HCT116 (cell line): Measurements from ENCODE around the gene ZNF653. TPM values are rescaled to one million over a fixed set of nuclear protein-coding genes. Genes with fewer than 3 reads are reported as not detected.

Source experiments
- ATAC-seq: fragments of 200-7000 bp; cut with Tn5 transposase; 2 replicates; pipeline ENCODE4 v1.9.1; 2020; ENCODE audit warnings: mild to moderate bottlenecking, moderate library complexity
- BruUV-seq: library from RNA; stranded (reverse); fragments of 400-500 nt; replicated peaks from 2 replicates; lab custom pipeline; 2021; lab: Mats Ljungman, UMichigan
- CTCF ChIA-PET: fragments of 300-600 bp; sonication (Branson Sonifier 250); formaldehyde crosslinking; loops from one replicate; lab custom pipeline; 2021; ENCODE audit warnings: antibody characterized with exemption; lab: Charles Lee
- POLR2A ChIA-PET: fragments of 300-600, 350-600 bp; sonication (Branson Sonifier 250); formaldehyde crosslinking; loops from one replicate; lab custom pipeline; 2021; ENCODE audit warnings: antibody characterized with exemption; lab: Charles Lee
- RAD21 ChIA-PET, 2 experiments: fragments of 300-600 bp; sonication (Branson Sonifier 250); formaldehyde crosslinking; loops; one replicate each; lab custom pipeline; 2023; ENCODE audit warnings: low total read pairs in 2 of 2; ENCODE audit not compliant: uncharacterized antibody in 2 of 2, unreplicated experiment in 2 of 2, low non-redundant PET in 1 of 2; lab: Charles Lee
- DNase-seq: peaks from one replicate; pipeline ENCODE4 v3.0.0-alpha.2; 2010; ENCODE audit warnings: low read depth, low spot score
- H2AFZ ChIP-seq: fragments of 200-600 bp; shearing (Covaris generic), sonication (generic); 2 replicates; pipeline ENCODE4 v1.6.1; 2017; ENCODE audit warnings: low read depth, mixed run types, mixed read lengths, antibody characterized with exemption, low read length; ENCODE audit not compliant: poor library complexity, severe bottlenecking
- H3K27ac ChIP-seq: 2 replicates; pipeline ENCODE4 v1.5.1; 2012; ENCODE audit warnings: low read depth, low read length
- H3K27me3 ChIP-seq: fragments of 200-600 bp; sonication (generic); 2 replicates; pipeline ENCODE4 v1.6.1; 2016; ENCODE audit warnings: mixed run types, low read length, mixed read lengths; ENCODE audit not compliant: insufficient read depth
- H3K36me3 ChIP-seq, 2 experiments: fragments of 200-500 bp in 1 of 2; fragments of 200-600 bp in 1 of 2; sonication (Bioruptor generic) in 1 of 2; sonication (generic) in 1 of 2; 2 replicates each; pipeline versions ENCODE4 v1.5.1 to v1.6.1; 2014 to 2016; ENCODE audit warnings: low read length in 2 of 2, inconsistent platforms in 1 of 2, mixed read lengths in 1 of 2, mixed run types in 1 of 2; ENCODE audit not compliant: insufficient read depth in 2 of 2, control insufficient read depth in 1 of 2
- H3K4me1 ChIP-seq, 2 experiments: fragments of 200-600 bp in 1 of 2; sonication (generic) in 1 of 2; 2 replicates each; pipeline versions ENCODE4 v1.5.1 to v1.6.1; 2012 to 2017; ENCODE audit warnings: low read length in 2 of 2, inconsistent platforms in 1 of 2, mild to moderate bottlenecking in 1 of 2, mixed read lengths in 1 of 2, mixed run types in 1 of 2, moderate library complexity in 1 of 2; ENCODE audit not compliant: insufficient read depth in 2 of 2, control insufficient read depth in 1 of 2
- H3K4me2 ChIP-seq: fragments of 200-600 bp; sonication (generic); 2 replicates; pipeline ENCODE4 v1.6.1; 2017; ENCODE audit warnings: mixed run types, low read length, mixed read lengths
- H3K4me3 ChIP-seq, 2 experiments: fragments of 200-600 bp in 1 of 2; sonication (generic) in 1 of 2; replicated peaks in 1 of 2; 2 replicates each; pipeline ENCODE4 v1.5.1; 2011 to 2016; ENCODE audit warnings: low read length in 2 of 2, control low read depth in 1 of 2, low read depth in 1 of 2, mild to moderate bottlenecking in 1 of 2, mixed read lengths in 1 of 2, mixed run types in 1 of 2
- H3K79me2 ChIP-seq: fragments of 200-600 bp; sonication (generic); 2 replicates; pipeline ENCODE4 v1.6.1; 2017; ENCODE audit warnings: mild to moderate bottlenecking, mixed run types, low read length, moderate library complexity, mixed read lengths; ENCODE audit not compliant: insufficient read depth
- H3K9ac ChIP-seq: fragments of 200-600 bp; sonication (generic); 2 replicates; pipeline ENCODE4 v1.6.1; 2016; ENCODE audit warnings: low read length, mixed read lengths
- H3K9me2 ChIP-seq: fragments of 200-600 bp; sonication (generic), shearing (Covaris generic); 2 replicates; pipeline ENCODE4 v1.6.1; 2017; ENCODE audit warnings: mixed run types, mild to moderate bottlenecking, moderate library complexity; ENCODE audit not compliant: insufficient read depth
- H3K9me3 ChIP-seq, 2 experiments: fragments of 200-500 bp in 1 of 2; fragments of 200-600 bp in 1 of 2; sonication (Bioruptor generic) in 1 of 2; sonication (generic) in 1 of 2; 2 replicates each; pipeline ENCODE4 v1.6.1; 2014 to 2017; ENCODE audit warnings: low read length in 2 of 2, mixed read lengths in 2 of 2, inconsistent platforms in 1 of 2, low read depth in 1 of 2, mild to moderate bottlenecking in 1 of 2, mixed run types in 1 of 2, moderate library complexity in 1 of 2; ENCODE audit not compliant: control insufficient read depth in 1 of 2, insufficient read depth in 1 of 2
- H4K20me1 ChIP-seq: fragments of 200-600 bp; sonication (generic), shearing (Covaris generic); 2 replicates; pipeline ENCODE4 v1.6.1; 2017; ENCODE audit warnings: mixed run types, mild to moderate bottlenecking, moderate library complexity; ENCODE audit not compliant: insufficient read depth
- CEBPB ChIP-seq: IDR thresholded peaks from 2 replicates; pipeline ENCODE4 v1.6.1; 2012; ENCODE audit warnings: low read depth
- EGR1 ChIP-seq: IDR thresholded peaks from 2 replicates; pipeline ENCODE4 v1.6.1; 2012; ENCODE audit warnings: low read depth
- EZH2 ChIP-seq: fragments of 200-600 bp; sonication (generic); IDR thresholded peaks from 2 replicates; pipeline ENCODE4 v1.6.1; 2017; ENCODE audit warnings: antibody characterized with exemption, mixed run types
- EZH2phosphoT487 ChIP-seq: fragments of 200-600 bp; IDR thresholded peaks from 2 replicates; pipeline ENCODE4 v1.6.1; 2018; ENCODE audit warnings: antibody characterized with exemption, borderline replicate concordance
- POLR2A ChIP-seq: IDR thresholded peaks from 2 replicates; pipeline ENCODE4 v1.7.0; 2011; ENCODE audit warnings: borderline replicate concordance; ENCODE audit not compliant: insufficient read depth, insufficient read length; ENCODE audit errors: extremely low read depth
- RAD21 ChIP-seq: IDR thresholded peaks from 2 replicates; pipeline ENCODE4 v1.6.1; 2012; ENCODE audit warnings: low read depth, mild to moderate bottlenecking
- SIN3A ChIP-seq: IDR thresholded peaks from 2 replicates; pipeline ENCODE4 v1.6.1; 2012; ENCODE audit warnings: low read depth
- TCF7L2 ChIP-seq: IDR thresholded peaks from 2 replicates; pipeline ENCODE4 v1.7.0; 2011; ENCODE audit warnings: borderline replicate concordance, inconsistent platforms; ENCODE audit not compliant: insufficient read depth, insufficient read length; ENCODE audit errors: extremely low read depth
- YY1 ChIP-seq: IDR thresholded peaks from 2 replicates; pipeline ENCODE4 v1.6.1; 2011; ENCODE audit warnings: low read length, low read depth, moderate library complexity, mild to moderate bottlenecking; ENCODE audit not compliant: insufficient replicate concordance; ENCODE audit errors: extremely low read depth
- ZFX ChIP-seq: fragments of 450-650 bp; IDR thresholded peaks from 2 replicates; pipeline ENCODE4 v1.6.1; 2017
- ZNF274 ChIP-seq: fragments of 200-500 bp; sonication (Bioruptor generic); IDR thresholded peaks from 2 replicates; pipeline ENCODE4 v1.6.1; 2014; ENCODE audit warnings: mild to moderate bottlenecking, low read depth, low read length, inconsistent platforms
- intact Hi-C: fragments of 100-400 bp; cut with micrococcal nuclease; formaldehyde crosslinking; loops from 2 replicates; pipeline ENCODE4 v1.10.0; 2022
- total RNA-seq: library from RNA; stranded (reverse); gene quantifications from one replicate; pipeline ENCODE4 v1.2.1, GENCODE V29; 2021; ENCODE audit not compliant: unreplicated experiment
- TF ChIP-seq, protein P1 (sequence below): IDR thresholded peaks from 2 replicates; pipeline ENCODE4 v1.6.1; 2012
- TF ChIP-seq, protein P2 (sequence below): IDR thresholded peaks from 2 replicates; pipeline ENCODE4 v1.6.1; 2011; ENCODE audit warnings: mild to moderate bottlenecking, low read length, moderate library complexity; ENCODE audit not compliant: insufficient replicate concordance; ENCODE audit errors: extremely low read depth

The ZNF653 gene
- total RNA-seq, 1 experiment from 2014 or later: 16.1 TPM

DNA sequence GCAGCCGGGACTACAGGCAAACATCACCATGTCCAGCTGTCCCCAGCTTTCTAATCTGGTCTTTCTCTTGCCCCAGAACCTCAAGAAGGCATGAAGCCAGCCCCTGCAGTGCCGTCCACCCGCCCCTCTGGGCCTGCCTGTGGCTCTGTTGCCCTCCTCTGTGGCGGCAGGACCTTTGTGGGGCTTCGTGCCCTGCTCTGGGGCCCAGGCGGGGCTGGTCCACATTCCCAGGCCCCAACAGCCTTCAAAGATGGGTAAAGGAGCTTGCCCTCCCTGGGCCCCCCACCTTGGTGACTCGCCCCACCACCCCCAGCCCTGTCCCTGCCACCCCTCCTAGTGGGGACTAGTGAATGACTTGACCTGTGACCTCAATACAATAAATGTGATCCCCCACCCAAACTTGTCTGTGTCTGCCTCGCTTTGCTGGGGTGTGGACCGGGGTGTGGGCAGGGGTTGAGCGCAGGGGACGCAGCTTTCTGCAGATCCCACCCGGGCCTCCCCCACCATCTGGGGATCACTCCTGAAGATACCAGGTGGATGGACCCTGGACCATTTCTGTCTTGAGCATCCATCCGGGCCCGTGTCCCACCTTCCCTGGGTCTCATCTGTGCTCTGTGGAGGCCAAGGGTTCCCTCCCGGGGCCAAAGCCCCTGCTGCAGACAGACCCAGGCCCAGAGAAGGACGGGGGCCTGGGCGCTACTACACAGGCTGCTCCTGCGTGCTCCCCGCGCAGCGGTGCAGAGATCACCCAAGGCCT lies 54.9 kb downstream of the ZNF653 start:
- ChIA-PET RAD21 (no interaction called here), POLR2A (interaction anchor here (1.4 to 1.6 kb wide), 2 partner anchors 15 to 76 kb away, joined by 3 to 4 read pairs; partner anchors contain the start of genes ODAD3, PRKCSH and SWSAP1), CTCF (no interaction called here)
- Histone ChIP-seq H3K36me3 (peaks cover 7 to 21% of the 10 kb centered on the region in 2 experiments; a peak in 2 of 4 replicates), H3K9ac (no peak overlapping the region), H3K4me1 (no peaks in the 10 kb centered on the region), H3K27ac (no peak overlapping the region), H3K9me3 (no peaks in the 10 kb centered on the region), H2AFZ (no peak overlapping the region), H3K4me3 (no peak overlapping the region), H3K27me3 (no peaks in the 10 kb centered on the region), H3K79me2 (no peaks in the 10 kb centered on the region), H4K20me1 (no peaks in the 10 kb centered on the region), H3K9me2 (no peaks in the 10 kb centered on the region), H3K4me2 (no peak overlapping the region)
- intact Hi-C loops: no loop called here
- DNase-seq: no peak
- no TSS peak for BruUV-seq
- TF ChIP-seq TCF7L2 (no peak), RAD21 (no peak), EZH2 (no peak), ZFX (no peak), SIN3A (no peak), POLR2A (no peak), EZH2phosphoT487 (no peak), YY1 (no peak), EGR1 (no peak), CEBPB (no peak), ZNF274 (no peak)
- TF ChIP-seq, protein P1, sequence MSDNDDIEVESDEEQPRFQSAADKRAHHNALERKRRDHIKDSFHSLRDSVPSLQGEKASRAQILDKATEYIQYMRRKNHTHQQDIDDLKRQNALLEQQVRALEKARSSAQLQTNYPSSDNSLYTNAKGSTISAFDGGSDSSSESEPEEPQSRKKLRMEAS: no peak
- TF ChIP-seq, protein P2, sequence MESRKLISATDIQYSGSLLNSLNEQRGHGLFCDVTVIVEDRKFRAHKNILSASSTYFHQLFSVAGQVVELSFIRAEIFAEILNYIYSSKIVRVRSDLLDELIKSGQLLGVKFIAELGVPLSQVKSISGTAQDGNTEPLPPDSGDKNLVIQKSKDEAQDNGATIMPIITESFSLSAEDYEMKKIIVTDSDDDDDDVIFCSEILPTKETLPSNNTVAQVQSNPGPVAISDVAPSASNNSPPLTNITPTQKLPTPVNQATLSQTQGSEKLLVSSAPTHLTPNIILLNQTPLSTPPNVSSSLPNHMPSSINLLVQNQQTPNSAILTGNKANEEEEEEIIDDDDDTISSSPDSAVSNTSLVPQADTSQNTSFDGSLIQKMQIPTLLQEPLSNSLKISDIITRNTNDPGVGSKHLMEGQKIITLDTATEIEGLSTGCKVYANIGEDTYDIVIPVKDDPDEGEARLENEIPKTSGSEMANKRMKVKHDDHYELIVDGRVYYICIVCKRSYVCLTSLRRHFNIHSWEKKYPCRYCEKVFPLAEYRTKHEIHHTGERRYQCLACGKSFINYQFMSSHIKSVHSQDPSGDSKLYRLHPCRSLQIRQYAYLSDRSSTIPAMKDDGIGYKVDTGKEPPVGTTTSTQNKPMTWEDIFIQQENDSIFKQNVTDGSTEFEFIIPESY: no peak
- ATAC-seq: no peak
